Right cardiac atrium (tissue), 5 donors: Measurements from ENCODE around the gene AACS. TPM values are rescaled to one million over a fixed set of nuclear protein-coding genes. Genes with fewer than 3 reads are reported as not detected.
"Not testable (repeated sequence)": the region's sequence is repeated elsewhere in the genome, so short reads cannot be mapped to it uniquely, and the experiment has no call there.

ENCODE experiments used
- ATAC-seq, 2 donors: fragments of 200-7000 bp; cut with Tn5 transposase; one replicate each; pipeline versions ENCODE4 v1.8.0 to v1.9.1; 2020; ENCODE audit warnings: moderate library complexity in 2 of 2, mild to moderate bottlenecking in 1 of 2
- DNase-seq, 3 donors: peaks; one replicate each; pipeline ENCODE4 v3.0.0-alpha.2; 2020
- H3K27ac ChIP-seq: one replicate; pipeline ENCODE4 v1.5.1; 2013; ENCODE audit warnings: mild to moderate bottlenecking, low read length, control low read depth, moderate library complexity
- H3K27me3 ChIP-seq: one replicate; pipeline ENCODE4 v1.6.1; 2013; ENCODE audit not compliant: control insufficient read depth, insufficient read depth
- H3K4me1 ChIP-seq: one replicate; pipeline ENCODE4 v1.6.1; 2013; ENCODE audit warnings: low read length; ENCODE audit not compliant: control insufficient read depth, insufficient read depth
- H3K4me3 ChIP-seq: one replicate; pipeline ENCODE4 v1.5.1; 2013; ENCODE audit warnings: low read length, control low read depth
- H3K9me3 ChIP-seq: one replicate; pipeline ENCODE4 v1.6.1; 2013; ENCODE audit warnings: low read length; ENCODE audit not compliant: control insufficient read depth
- WGBS: extraction: QIAGEN DNeasy Blood & Tissue Kit; methylation state at CpG from one replicate; pipeline ENCODE4 v1.1.7; 2013; 5-methylcytosine and 5-hydroxymethylcytosine counted together
- intact Hi-C, 4 donors: fragments of 100-400 bp; cut with DNase I; formaldehyde crosslinking; loops; one replicate each; pipeline versions ENCODE4 v1.11.0 to v1.14.0; 2022 to 2023
- polyA plus RNA-seq: library from polyadenylated mRNA; stranded (reverse); fragments of 200-250 nt; gene quantifications from one replicate; pipeline ENCODE4 v1.2.3, GENCODE V29; 2013
- total RNA-seq, 4 donors: library from RNA; stranded (reverse); fragmentation: NEBNext Ultra II Directional; extraction: Animal tissue kit (Norgen Biotek cat#: 25700); gene quantifications; one replicate each; pipeline ENCODE4 v1.2.1, GENCODE V29; 2021
- donor health status: healthy with polysubstance abuse.
- donor health status: DM: no; HTN: yes; CAD: no.
- donor health status: DM: no; HTN: no; CAD: no.
- donor health status: DM: no; HTN: yes; CAD: no; lungs with severe emphysema.
- donor health status: DM: yes; HTN: yes; CAD: no.

Gene AACS
- total and polyA plus RNA-seq, 5 donors, result 11.1 to 12.4 (median 11.2) TPM

DNA sequence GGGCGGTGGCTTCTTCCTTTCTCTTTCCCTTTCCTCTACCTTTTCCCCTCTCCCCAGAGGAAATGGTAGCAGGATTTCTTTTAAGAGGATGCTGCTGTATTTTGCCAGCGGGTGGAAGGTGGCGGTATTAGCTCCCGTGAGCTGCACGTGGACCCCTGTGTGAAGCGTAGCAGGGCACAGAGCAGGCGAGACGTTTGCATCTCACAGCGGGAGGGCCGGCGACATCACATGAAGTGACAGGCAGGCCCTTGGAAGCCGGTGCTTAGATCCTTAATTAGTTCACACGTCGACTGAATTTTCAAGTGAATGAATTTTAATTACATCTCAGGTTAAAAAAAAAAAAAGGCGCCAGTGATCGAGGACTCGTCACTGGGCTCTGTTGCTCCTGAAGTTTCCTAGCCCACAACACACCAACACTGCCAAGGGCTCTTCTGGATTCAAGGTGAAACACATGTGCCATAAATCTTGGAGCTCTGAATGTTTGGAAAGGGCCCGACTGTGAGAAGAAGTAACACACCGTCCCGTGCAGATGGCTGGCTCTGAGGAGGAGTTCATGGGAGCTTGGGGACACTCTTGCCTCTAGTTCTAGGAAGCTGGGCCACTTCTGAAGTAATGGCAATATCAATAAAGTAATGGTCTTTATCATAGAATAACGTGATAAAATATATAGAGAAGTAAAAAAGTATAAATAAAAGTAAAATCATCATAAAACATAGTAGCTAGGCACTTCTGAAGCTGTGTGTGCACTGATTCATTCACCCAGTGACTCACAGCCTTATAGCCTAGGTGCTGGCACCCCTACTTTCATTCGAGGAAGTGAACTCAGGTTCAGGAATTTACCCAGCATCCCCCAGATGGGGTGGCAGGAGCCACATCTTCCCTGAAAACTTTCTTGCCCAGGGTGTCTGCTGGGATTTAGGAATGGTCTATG lies 75.3 kb downstream of the AACS start:
- intact Hi-C loops, result no loop called here
- peaks cover 3% of the 10 kb centered on the region for H3K4me1 ChIP-seq
- no peak overlapping the region for H3K27ac ChIP-seq
- no peak for DNase-seq
- no peaks in the 10 kb centered on the region for H3K9me3 ChIP-seq
- 79% methylated on average over 22 of the region's 22 CpGs for WGBS
- no peak overlapping the region for H3K4me3 ChIP-seq
- H3K27me3 ChIP-seq, result no peaks in the 10 kb centered on the region
- ATAC-seq, result no peak

- H3K27ac ChIP-seq, H3K9me3 ChIP-seq, H3K4me3 ChIP-seq, DNase-seq, ATAC-seq, H3K27me3 ChIP-seq, H3K4me1 ChIP-seq, intact Hi-C loops: not testable (repeated sequence)
- 92% methylated on average over 11 of the region's 11 CpGs for WGBS
Measured at GRCh38 chr12:125141210-125141573, 76.0 kb downstream of the AACS start.

DNA sequence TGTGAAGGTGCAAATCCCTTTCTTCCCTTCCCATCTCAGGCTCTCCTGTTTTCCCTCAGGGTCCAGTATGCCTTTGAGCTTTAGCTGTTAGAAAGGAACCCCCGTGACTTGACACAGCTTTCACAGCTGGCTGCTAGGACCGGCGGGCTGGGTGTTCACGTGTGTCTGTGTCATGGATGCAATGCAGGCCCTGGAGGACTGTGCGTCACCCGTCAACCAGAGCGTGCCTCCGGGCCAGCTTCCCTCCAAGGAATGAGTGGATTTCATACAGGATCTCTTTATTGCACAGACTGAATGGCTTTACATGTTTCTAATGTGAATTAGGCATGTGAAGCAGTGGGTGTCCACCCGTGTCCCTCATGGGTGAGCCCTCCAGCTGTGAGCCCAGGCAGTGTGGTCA lies 77.4 kb downstream of the AACS start:
- WGBS, result 86% methylated on average over 9 of the region's 9 CpGs
- intact Hi-C loops, result no loop called here
- Histone ChIP-seq H3K9me3 (no peaks in the 10 kb centered on the region), H3K4me3 (no peak overlapping the region), H3K4me1 (peaks cover 3% of the 10 kb centered on the region), H3K27ac (no peak overlapping the region), H3K27me3 (no peaks in the 10 kb centered on the region)
- ATAC-seq (no peak), DNase-seq (no peak)

GRCh38 chr12:125143491-125143890 lies 78.3 kb downstream of the AACS start:
- intact Hi-C loops, result no loop called here
- DNase-seq (peak; percentile 78 to 87 (median 84)), ATAC-seq (peak; percentile 81 to 83)
- Histone ChIP-seq H3K4me1 (peaks cover 3% of the 10 kb centered on the region), H3K27me3 (no peaks in the 10 kb centered on the region), H3K4me3 (no peak overlapping the region), H3K9me3 (no peaks in the 10 kb centered on the region), H3K27ac (no peak overlapping the region)
- 16% methylated on average over 9 of the region's 9 CpGs for WGBS

DNA sequence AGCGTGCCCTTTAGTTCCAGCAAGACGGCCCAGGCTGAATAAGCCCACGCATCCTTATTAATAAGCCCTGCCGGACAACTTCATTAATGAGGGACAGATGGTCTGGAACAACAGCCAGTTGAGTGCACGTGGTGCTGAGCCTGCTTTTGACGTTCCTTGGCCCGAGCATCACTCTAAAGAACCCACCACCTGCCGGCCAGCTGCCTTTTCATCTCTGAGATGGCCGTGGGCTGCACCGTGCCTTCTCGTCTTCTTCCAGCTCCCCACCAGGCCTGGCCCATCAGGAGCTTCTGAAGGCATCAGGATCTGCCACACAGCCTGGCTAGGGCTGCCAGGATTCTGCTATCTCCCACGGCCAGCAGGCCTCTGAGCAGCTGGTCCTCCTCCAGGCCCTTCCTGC lies 80.0 kb downstream of the AACS start:
- peaks cover 3% of the 10 kb centered on the region for H3K4me1 ChIP-seq
- no peaks in the 10 kb centered on the region for H3K27me3 ChIP-seq
- no peaks in the 10 kb centered on the region for H3K9me3 ChIP-seq
- no peak overlapping the region for H3K4me3 ChIP-seq
- no peak for ATAC-seq
- 84% methylated on average over 12 of the region's 12 CpGs for WGBS
- intact Hi-C loops, result no loop called here
- H3K27ac ChIP-seq, result no peak overlapping the region
- no peak for DNase-seq

GRCh38 chr12:125148316-125148715 lies 83.1 kb downstream of the AACS start:
- Histone ChIP-seq H3K27ac (no peak overlapping the region), H3K4me1 (peaks cover 3% of the 10 kb centered on the region), H3K27me3 (no peaks in the 10 kb centered on the region), H3K9me3 (no peaks in the 10 kb centered on the region), H3K4me3 (no peak overlapping the region)
- no peak for ATAC-seq
- WGBS, result 86% methylated on average over 6 of the region's 6 CpGs
- no peak for DNase-seq
- intact Hi-C loops, result no loop called here

DNA sequence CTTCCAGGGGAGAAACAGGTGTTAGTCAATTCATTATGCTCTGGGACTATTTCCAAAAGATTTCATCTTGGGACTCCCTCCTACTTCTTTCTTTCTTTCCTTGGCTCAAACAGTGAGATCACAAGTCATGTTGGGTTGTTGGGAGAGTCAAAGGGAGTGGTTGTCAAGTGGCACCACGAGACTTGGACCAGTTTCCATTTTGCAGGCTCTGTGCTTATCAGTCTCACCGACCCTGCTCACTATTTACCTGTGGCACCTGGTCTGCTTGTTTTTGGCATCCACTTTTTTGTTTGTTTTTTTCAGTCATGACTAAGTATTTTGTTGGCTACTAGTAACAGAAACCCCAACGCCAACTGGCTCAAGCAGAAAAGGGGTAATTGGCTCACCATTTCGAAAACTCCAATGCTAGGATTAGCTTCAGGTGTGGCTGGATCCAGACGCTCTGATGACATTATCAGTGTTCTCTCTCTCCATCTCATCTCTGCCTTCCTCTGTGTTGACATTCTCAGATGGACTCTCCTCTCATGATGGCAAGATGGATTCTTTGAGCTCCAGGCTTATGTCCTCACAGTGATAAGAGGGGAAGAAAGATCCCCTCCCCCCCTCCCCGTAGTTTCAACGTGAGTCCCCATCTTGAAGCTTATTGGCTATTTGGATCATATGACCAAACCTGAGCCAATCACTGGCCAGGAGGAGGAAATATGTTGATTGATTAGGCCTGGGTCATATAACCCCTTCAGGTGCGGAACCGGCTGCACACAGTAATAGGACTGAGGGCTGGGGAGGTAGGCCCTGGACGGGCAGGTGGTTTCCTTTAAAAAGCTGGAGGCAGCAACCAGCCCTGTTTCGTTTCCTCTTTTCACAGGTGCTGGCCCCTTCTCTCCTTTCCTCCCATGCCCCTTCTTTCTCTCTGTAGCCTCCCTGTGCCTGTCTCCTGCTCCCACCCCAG lies 84.2 kb downstream of the AACS start:
- no peaks in the 10 kb centered on the region for H3K27me3 ChIP-seq
- DNase-seq (no peak), ATAC-seq (no peak)
- H3K4me3 ChIP-seq, result no peak overlapping the region
- intact Hi-C loops, result no loop called here
- WGBS, result 74% methylated on average over 11 of the region's 11 CpGs
- H3K4me1 ChIP-seq, result no peaks in the 10 kb centered on the region
- no peaks in the 10 kb centered on the region for H3K9me3 ChIP-seq
- no peak overlapping the region for H3K27ac ChIP-seq

DNA sequence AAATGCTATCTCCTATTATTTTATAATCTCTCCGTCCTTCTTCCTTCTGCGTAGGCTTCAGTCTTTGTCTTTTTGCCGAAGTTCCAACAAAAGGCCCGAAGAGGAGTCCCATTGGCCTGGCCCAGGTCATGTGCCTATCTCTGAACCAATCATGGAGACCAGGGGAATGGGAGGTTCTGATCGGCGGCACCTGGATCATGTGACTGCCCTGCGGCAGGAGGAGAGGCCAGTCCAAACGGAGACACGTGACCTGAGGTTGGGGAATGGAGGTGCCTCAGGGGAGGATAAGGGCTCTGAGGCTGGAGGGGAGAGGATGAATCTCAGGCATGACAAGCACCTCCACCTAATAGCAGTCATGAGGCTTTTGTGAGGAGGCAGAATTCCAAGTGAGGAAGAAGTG lies 86.0 kb downstream of the AACS start:
- DNase-seq (no peak), ATAC-seq (no peak)
- Histone ChIP-seq H3K9me3 (no peaks in the 10 kb centered on the region), H3K4me3 (no peak overlapping the region), H3K4me1 (no peaks in the 10 kb centered on the region), H3K27ac (no peak overlapping the region), H3K27me3 (no peaks in the 10 kb centered on the region)
- WGBS, result 92% methylated on average over 9 of the region's 9 CpGs
- intact Hi-C loops, result no loop called here

DNA sequence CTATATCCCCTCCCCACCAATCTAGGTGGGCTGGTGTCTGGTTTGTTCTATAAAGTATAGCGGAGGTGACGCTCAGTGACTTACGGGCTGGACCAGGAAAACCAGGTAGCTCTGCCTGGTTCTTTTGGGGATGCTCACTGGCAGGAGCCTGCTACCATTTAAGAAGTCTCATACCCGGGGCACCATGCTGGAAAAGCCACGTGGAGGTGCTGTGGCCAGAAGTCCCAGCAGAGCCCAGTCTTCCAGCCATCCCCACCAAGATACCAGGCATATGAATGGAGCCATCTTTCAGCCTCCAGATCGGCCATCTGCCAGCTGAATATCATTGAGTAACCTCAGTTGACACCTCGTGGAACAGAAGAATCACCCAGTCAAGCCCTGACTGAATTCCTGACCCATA lies 87.2 kb downstream of the AACS start:
- intact Hi-C loops, result no loop called here
- ATAC-seq (no peak), DNase-seq (no peak)
- Histone ChIP-seq H3K4me3 (no peak overlapping the region), H3K9me3 (peaks cover 5% of the 10 kb centered on the region), H3K27me3 (no peaks in the 10 kb centered on the region), H3K27ac (no peak overlapping the region), H3K4me1 (no peaks in the 10 kb centered on the region)
- 78% methylated on average over 7 of the region's 7 CpGs for WGBS

- Histone ChIP-seq H3K4me1 (no peaks in the 10 kb centered on the region), H3K9me3 (peaks cover 5% of the 10 kb centered on the region), H3K27ac (peak overlapping the region; percentile 33), H3K4me3 (no peak overlapping the region), H3K27me3 (no peaks in the 10 kb centered on the region)
- DNase-seq (no peak), ATAC-seq (peak; percentile 39 to 40)
- WGBS, result 51% methylated on average over 6 of the region's 6 CpGs
- intact Hi-C loops, result no loop called here
Measured at GRCh38 chr12:125155366-125155765, 90.1 kb downstream of the AACS start.

- Histone ChIP-seq H3K4me3 (no peak overlapping the region), H3K9me3 (peaks cover 5% of the 10 kb centered on the region), H3K4me1 (no peaks in the 10 kb centered on the region), H3K27me3 (no peaks in the 10 kb centered on the region), H3K27ac (no peak overlapping the region)
- no peak for DNase-seq
- intact Hi-C loops, result no loop called here
- ATAC-seq, result no peak
- WGBS, result 92% methylated on average over 3 of the region's 3 CpGs
Measured at GRCh38 chr12:125157177-125157576, 91.9 kb downstream of the AACS start.
